Ovary (tissue), 9 donors: ENCODE measurements around the gene IP6K1. TPM values are rescaled to one million over a fixed set of nuclear protein-coding genes. Genes with fewer than 3 reads are reported as not detected.
"Not testable (repeated sequence)": the region's sequence is repeated elsewhere in the genome, so short reads cannot be mapped to it uniquely, and the experiment has no call there.

Experiments used
- DNase-seq, 5 donors: peaks; one replicate each; pipeline ENCODE4 v3.0.0-alpha.2; 2019 to 2020
- H3K27ac ChIP-seq, 2 donors: fragments of 200-600 bp; one replicate each; pipeline versions ENCODE4 v1.5.1 to v1.8.0; 2019 to 2022
- H3K27me3 ChIP-seq: fragments of 200-600 bp; one replicate; pipeline ENCODE4 v1.8.0; 2022
- H3K36me3 ChIP-seq: fragments of 200-600 bp; sonication (generic); one replicate; pipeline ENCODE4 v1.5.1; 2019
- H3K4me1 ChIP-seq: one replicate; pipeline ENCODE4 v1.8.1; 2013; ENCODE audit warnings: mild to moderate bottlenecking, moderate library complexity; ENCODE audit not compliant: insufficient read depth
- H3K4me3 ChIP-seq: fragments of 200-600 bp; sonication (generic); one replicate; pipeline ENCODE4 v1.5.1; 2017
- H3K9me3 ChIP-seq, 2 donors: fragments of 200-600 bp in 1 of 2; sonication (generic) in 1 of 2; one replicate each; pipeline versions ENCODE4 v1.5.1 to v1.8.1; 2013 to 2019; ENCODE audit warnings: mild to moderate bottlenecking in 1 of 2, moderate library complexity in 1 of 2
- EP300 ChIP-seq: sonication (generic); formaldehyde crosslinking; IDR thresholded peaks from one replicate; pipeline ENCODE4 v1.6.1; 2017; ENCODE audit warnings: antibody characterized with exemption
- POLR2A ChIP-seq: fragments of 450-650 bp; IDR thresholded peaks from one replicate; pipeline ENCODE4 v1.6.1; 2017; ENCODE audit warnings: antibody characterized with exemption, mild to moderate bottlenecking, moderate library complexity
- WGBS, 3 donors: extraction: QIAGEN DNeasy Blood & Tissue Kit in 1 of 3; methylation state at CpG; one replicate each; pipeline versions ENCODE4 v1.1.5 to v1.1.7; 2013 to 2017; 5-methylcytosine and 5-hydroxymethylcytosine counted together
- intact Hi-C, 4 donors: fragments of 100-400 bp; cut with DNase I; formaldehyde crosslinking; loops; one replicate each; pipeline versions ENCODE4 v1.11.0 to v1.15.1; 2022 to 2023
- polyA plus RNA-seq, 2 donors: library from polyadenylated mRNA; stranded (reverse); fragments of 200-250 nt in 1 of 2; fragments of 350-450 nt in 1 of 2; fragmentation: Illumina TruSeq in 1 of 2; extraction: RNeasy Lipid Tissue Mini Kit (QIAGEN cat#74804) in 1 of 2; gene quantifications; one replicate each; pipeline ENCODE4 v1.2.3, GENCODE V29; 2013 to 2014
- total RNA-seq, 7 donors: library from RNA; depleted of rRNA in 2 of 7; stranded (reverse); fragments of >200 nt in 2 of 7; fragmentation: NEBNext Ultra II Directional in 3 of 7; extraction: Animal tissue kit (Norgen Biotek cat#: 25700) in 3 of 7; gene quantifications; one replicate each; pipeline versions ENCODE4 v1.1.0 to v1.2.4, GENCODE V29; 2016 to 2023
- TF ChIP-seq, protein P1 (sequence below), 3 donors: fragments of 450-650 bp in 2 of 3; fragments of 200-600 bp in 1 of 3; IDR thresholded peaks; one replicate each; pipeline versions ENCODE4 v1.5.1 to v1.8.0; 2016 to 2022; ENCODE audit warnings: antibody characterized with exemption in 3 of 3, mild to moderate bottlenecking in 1 of 3
- donor health status: DM: no; HTN: no; CAD: no; lungs with moderate emphysema.
- donor health status: DM: no; HTN: no; CAD: no.
- donor health status: Bipolar disorder and iron deficiency.
- donor health status: DM: yes; HTN: yes; CAD: no.
- donor health status: DM: no; HTN: no; CAD: no.
- donor health status: DM: yes; HTN: yes; CAD: no.

IP6K1 gene
- total and polyA plus RNA-seq, 9 donors = 27.9 to 52.4 (median 47.0) TPM

DNA sequence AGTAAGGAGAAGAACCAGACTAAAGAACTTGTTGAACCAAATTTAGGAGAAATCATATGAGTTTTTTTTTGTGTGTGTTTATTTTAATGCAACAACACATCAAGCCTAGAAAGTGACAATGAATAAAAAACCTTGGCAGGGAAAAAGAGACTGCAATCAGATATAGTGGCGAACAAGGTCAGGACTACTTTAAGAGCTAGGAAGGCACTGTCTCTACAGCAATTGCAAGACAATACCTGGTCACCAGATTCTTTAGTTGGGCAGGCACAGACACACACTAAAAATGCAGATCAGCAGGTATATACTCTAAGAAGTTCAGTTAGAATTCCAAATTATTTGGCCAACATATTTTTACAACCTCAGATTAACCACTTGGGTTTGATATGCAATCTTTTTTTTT lies 31.8 kb downstream of the IP6K1 start:
- H3K4me1 ChIP-seq = peaks cover 15% of the 10 kb centered on the region
- no peaks in the 10 kb centered on the region for H3K9me3 ChIP-seq
- intact Hi-C loops = no loop called here
- H3K4me3 ChIP-seq = no peak overlapping the region
- no peak overlapping the region for H3K27ac ChIP-seq
- TF ChIP-seq POLR2A (no peak), EP300 (no peak)
- TF ChIP-seq, protein P1, sequence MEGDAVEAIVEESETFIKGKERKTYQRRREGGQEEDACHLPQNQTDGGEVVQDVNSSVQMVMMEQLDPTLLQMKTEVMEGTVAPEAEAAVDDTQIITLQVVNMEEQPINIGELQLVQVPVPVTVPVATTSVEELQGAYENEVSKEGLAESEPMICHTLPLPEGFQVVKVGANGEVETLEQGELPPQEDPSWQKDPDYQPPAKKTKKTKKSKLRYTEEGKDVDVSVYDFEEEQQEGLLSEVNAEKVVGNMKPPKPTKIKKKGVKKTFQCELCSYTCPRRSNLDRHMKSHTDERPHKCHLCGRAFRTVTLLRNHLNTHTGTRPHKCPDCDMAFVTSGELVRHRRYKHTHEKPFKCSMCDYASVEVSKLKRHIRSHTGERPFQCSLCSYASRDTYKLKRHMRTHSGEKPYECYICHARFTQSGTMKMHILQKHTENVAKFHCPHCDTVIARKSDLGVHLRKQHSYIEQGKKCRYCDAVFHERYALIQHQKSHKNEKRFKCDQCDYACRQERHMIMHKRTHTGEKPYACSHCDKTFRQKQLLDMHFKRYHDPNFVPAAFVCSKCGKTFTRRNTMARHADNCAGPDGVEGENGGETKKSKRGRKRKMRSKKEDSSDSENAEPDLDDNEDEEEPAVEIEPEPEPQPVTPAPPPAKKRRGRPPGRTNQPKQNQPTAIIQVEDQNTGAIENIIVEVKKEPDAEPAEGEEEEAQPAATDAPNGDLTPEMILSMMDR (IDR thresholded peaks at IDR 0.05) = no peak
- H3K36me3 ChIP-seq = no peaks in the 10 kb centered on the region
- 88 to 98% (median 92%) methylated on average over 1 of the region's 1 CpG for WGBS, 3 donors
- DNase-seq = no peak
- no peaks in the 10 kb centered on the region for H3K27me3 ChIP-seq

DNA sequence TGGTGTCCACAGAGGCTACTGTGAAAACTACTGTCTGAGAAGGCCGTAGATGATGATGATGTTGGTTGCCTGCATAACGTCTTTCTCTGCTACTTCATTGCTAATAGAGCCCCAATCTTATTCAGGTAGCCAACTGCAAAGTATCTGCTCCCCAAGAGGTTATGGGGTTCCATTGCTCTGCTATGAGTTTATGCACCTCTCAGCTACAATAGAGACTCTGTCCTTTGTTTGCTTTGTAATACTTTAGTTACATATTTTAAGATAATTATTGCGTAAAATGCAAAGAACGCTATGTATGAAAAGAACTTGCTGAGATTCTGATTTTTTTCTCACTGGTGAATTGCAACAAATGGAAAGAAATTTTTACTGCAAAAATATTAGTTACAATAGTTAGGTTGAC lies 34.8 kb downstream of the IP6K1 start:
- 53 to 74% (median 56%) methylated on average over 4 of the region's 4 CpGs for WGBS, 3 donors
- H3K36me3 ChIP-seq = no peaks in the 10 kb centered on the region
- no peak for DNase-seq
- no peak overlapping the region for H3K4me3 ChIP-seq
- TF ChIP-seq POLR2A = no peak
- TF ChIP-seq EP300 = no peak
- TF ChIP-seq, protein P1 (IDR thresholded peaks at IDR 0.05) = no peak
- H3K9me3 ChIP-seq = no peaks in the 10 kb centered on the region
- H3K27me3 ChIP-seq = no peaks in the 10 kb centered on the region
- intact Hi-C loops = no loop called here
- H3K4me1 ChIP-seq = peaks cover 15% of the 10 kb centered on the region
- no peak overlapping the region for H3K27ac ChIP-seq

DNA sequence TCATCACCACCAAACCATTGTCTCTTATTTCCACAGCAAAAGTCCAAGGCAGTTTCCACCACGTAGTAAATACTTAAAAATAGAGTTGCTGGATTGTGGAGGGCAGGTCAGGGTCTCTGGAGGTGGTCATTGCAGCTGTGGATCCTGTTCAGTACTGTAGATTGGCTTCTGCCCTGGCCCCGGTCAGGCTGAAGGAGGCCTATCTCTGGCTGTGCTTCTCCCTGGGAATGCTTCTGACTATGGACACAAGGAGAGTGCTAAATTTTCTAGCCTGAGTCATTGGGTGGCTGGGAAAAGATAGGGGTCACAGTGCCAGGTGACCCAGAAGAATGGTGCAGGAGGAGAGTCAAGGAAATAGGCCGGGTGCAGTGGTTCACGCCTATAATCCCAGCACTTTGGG lies 36.3 kb downstream of the IP6K1 start:
- H3K27ac ChIP-seq = no peak overlapping the region
- H3K9me3 ChIP-seq = no peaks in the 10 kb centered on the region
- H3K36me3 ChIP-seq = no peaks in the 10 kb centered on the region
- 75 to 83% (median 81%) methylated on average over 4 of the region's 4 CpGs for WGBS, 3 donors
- no peak overlapping the region for H3K4me3 ChIP-seq
- TF ChIP-seq POLR2A = no peak
- TF ChIP-seq, protein P1 (IDR thresholded peaks at IDR 0.05) = no peak
- no peak for TF ChIP-seq EP300
- DNase-seq = no peak
- intact Hi-C loops = no loop called here
- H3K4me1 ChIP-seq = peaks cover 15% of the 10 kb centered on the region
- no peaks in the 10 kb centered on the region for H3K27me3 ChIP-seq

DNA sequence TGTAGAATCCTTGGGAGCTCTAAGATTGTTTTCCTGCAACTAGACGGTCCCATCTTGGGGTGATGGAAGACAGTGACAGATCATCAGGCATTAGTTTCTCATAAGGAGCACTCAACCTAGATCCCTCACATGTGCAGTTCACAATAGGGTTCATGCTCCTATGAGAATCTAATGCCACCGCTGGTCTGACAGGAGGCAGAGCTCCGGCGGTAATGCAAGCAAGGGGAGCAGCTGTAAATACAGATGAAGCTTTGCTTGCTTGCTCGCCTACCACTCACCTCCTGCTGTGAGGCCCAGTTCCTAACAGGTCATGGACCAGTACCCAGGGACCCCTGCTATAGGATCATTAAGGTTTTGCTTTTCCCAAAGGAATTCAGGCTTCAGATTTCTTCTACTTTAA lies 37.5 kb downstream of the IP6K1 start:
- H3K4me1 ChIP-seq, H3K27ac ChIP-seq: not testable (repeated sequence)

DNA sequence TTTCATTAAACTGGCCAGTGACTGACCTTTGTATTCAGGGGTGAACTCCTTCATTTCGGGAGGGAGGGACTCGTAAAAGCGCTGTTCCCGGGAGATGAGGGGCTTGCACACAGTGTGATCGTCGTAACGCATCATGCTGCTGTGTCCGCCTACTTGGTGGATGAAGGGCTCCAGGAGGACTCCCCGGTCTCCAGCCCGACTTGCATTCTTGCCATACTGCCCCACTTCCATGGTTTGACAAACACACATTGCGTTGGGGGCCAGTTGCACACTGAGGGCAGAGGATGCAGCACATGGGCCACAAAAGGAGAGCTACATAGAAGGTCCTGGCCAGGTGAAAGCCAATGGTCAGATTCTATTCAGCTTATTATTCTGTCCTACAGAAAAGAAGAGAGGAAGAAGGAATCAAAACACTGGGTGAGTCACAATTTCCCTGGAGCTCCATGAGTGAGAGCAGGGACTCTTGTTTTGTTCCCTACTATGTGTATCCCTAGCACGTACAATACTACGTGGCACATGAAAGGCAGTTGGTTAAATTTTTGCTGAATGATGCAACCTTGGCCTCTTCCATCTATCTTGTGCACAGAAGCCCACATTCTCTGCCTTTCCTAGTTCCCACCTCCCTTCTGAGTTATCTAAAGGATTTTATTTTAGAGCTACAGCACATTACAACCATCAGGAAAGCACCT lies 38.4 kb downstream of the IP6K1 start:
- TF ChIP-seq POLR2A = no peak
- TF ChIP-seq, protein P1 (IDR thresholded peaks at IDR 0.05) = no peak
- no peak for TF ChIP-seq EP300
- WGBS, 3 donors = 78 to 81% (median 80%) methylated on average over 13 of the region's 13 CpGs
- Histone ChIP-seq H3K4me1 (peaks cover 8% of the 10 kb centered on the region), H3K27ac (no peak overlapping the region), H3K4me3 (no peak overlapping the region), H3K36me3 (no peaks in the 10 kb centered on the region), H3K9me3 (no peaks in the 10 kb centered on the region), H3K27me3 (no peaks in the 10 kb centered on the region)
- DNase-seq = no peak
- intact Hi-C loops = no loop called here

More for the DNA sequence above, 37.5 kb downstream of the IP6K1 start:
- H3K9me3 ChIP-seq, H3K36me3 ChIP-seq, DNase-seq, intact Hi-C loops, H3K4me3 ChIP-seq, H3K27me3 ChIP-seq: not testable (repeated sequence)
- 89 to 92% (median 92%) methylated on average over 5 of the region's 5 CpGs for WGBS, 3 donors
